SW 1271 (cell line): ENCODE data around the gene TUBGCP5.

Experiments
- DNase-seq, 2 experiments: peaks; one replicate each; lab custom pipeline; 2025; lab: John Stamatoyannopoulos, UW

TUBGCP5 gene

DNA sequence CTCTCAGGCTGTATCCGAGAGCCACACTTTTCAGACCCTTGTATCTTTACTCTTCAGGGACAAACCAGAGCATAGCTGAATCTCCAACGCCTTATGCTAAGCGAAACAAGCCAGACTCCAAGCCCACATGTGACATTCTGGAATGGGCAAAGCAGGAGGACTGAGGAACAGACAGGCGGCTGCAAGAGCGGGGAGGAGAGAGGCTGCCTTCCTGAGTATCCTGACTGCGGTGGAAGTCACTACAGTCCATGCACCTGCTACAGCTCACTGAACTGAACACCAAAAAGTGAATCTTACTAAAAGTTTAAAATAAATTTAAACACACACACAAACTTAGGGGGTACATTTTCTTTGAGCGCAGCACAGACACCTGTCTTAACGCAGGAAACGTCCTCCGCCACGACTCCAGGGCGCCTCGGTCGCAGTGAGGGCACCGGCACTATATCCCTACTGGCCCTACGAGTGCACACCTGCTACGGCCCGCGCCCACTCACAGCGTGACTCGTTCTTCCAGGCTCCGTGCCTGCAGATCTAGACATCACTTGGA, 60.6 kb downstream of the TUBGCP5 start:
- no peak for DNase-seq

DNA sequence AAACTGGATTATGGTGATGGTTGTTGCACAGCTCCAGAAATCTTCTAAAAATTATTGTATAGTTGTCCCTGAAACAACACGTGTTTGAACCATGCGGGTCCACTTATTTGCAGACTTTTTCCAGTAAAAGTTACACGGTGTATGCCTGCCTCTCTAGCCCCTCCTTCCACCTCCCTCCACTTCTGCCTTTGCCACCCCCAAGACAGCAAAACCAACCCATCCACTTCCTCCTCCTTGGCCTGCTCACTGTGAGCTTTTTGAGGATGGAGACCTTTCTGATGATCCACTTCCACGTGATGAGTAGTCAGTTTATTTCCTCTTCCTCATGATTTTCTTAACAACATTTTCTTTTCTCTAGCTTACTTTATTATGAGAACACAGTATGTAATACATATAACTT, 64.6 kb downstream of the TUBGCP5 start:
- DNase-seq, result no peak

DNA sequence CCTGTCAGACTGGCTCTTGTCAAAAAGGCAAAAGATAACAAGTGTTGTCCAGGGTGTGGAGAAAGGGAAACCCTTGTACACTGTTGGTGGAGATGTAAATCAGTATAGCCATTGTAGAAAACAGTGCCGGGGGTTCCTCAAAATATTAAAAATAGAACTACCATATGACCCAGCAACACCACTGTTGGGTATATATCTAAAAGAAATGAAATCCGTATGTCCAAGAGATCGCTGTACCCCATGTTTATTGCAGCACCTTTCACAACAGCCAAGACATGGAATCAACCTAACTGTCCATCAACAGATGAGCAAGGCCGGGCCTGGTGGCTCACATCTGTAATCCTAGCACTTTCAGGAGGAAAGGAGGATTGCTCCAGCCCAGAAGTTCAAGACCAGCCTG, 65.4 kb downstream of the TUBGCP5 start:
- no peak for DNase-seq

DNA sequence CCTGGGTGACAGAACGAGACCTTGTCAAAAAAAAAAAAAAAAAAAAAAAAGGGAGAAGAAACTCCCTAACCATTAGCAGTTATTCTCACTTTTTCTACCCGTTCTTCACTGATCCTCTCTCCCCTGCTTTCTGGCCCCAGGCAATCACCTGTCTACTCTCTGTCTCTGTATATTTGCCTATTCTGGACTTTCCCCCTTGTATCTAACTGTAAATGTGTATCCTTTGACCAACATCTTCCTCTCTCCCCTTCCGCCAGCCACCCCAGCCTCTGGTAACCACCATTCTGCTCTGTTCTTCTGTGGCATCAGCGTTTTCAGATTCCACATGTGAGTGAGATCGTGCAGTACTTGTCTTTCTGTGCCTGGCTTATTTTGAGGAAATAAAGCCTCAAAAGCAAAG, 66.1 kb downstream of the TUBGCP5 start:
- DNase-seq, result no peak

DNA sequence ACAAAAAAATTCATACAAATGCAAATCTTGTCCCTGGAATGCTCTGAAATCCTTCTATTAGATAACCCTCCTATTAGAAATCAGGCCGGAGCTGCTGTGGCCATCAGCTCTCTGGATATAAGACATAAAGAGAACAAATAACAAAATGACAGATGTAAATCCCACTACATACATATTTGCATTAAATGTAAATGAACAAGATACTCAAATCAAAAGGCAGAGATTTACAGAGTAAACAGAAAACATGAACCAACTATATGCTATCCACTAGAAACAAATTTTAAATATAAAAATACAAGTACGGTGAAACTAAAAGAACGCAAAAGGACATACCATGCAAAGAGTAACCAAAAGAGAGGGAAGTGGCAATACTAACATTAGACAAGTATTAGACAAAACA, 69.9 kb downstream of the TUBGCP5 start:
- DNase-seq, result no peak

DNA sequence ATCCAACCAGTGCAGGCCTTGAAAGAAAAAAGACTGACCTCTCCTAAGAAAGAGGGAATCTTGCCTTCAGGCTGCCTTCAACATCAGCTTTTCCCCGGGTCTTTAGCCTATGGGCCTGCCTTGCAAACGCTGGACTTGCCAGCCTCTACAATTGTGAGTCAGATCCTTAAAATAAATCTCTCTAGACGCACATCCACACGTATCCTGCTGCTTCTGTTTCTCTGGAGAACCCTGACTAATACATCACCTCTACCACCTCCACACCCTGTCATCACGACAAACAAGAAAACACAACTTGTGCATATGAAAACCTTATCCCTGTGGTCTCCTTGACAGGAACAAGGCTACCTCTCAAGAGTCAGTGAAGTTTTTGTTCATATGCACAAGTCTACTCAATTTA, 71.0 kb downstream of the TUBGCP5 start:
- DNase-seq, result peak in 1 of 2 experiments; percentile 64

DNA sequence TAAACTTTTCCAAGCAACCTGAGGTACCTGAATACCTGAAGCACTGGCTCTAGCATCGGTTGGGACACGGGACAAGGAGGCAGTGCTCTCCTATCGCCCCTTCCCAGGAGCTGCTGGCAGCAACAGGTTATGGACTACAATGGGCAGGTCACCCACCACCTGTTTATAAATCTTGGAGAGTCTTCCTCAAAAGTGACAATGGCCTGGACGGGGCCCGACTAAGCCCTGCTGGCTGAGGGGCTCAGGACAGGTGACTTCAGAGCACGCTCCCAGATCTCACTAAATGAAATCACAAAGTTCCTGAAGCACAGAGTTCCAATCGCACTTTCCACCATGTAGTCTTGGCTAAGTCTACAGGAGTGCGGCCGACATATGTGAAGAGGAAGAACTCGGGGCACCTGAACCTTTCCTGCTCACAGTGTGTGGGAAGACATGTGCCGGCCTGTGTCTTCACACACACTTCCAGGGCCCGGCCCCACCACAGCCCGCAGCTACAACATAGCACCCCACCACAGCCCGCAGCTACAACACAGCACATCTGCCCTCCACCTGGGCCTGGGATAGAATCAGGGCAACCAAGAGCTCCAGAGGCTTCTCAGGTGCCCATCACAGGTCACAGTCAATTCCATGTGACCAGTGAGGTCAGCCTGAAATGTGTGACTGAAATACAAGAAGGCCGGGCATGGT, 72.1 kb downstream of the TUBGCP5 start:
- DNase-seq, result no peak

DNA sequence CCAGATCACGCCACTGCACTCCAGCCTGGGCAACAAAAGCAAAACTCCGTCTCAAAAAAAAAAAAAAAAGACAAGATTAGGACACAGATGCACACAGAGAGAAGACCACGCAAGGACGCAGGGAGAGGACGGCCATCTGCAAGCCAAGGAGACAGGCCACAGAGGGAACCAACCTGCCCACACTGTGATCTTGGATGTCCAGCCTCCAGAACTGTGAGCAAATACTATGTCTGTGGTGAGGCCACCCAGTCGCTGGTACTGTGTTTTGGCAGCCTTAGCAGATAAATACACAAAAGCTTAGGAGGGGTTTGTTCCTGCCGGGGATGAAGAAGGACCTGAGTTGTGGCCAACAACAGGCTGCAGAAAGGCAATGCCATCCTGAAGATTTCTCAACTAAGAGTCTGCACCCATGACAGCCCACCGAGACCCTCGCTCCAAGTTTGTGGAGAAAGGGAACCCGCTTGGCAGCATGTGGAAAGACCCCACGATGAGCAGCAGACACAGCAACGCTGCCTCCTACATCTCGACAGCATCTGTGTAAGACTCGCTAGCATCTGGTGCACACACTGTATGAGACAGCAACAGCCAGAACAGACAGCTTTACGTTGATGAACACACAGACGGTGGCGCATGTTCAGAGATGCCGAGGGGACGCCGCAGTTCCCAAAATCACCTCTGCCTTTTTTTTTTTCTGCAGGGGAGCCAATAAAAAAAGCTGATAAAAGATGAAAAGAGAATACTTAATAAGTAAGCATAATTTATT, 72.9 kb downstream of the TUBGCP5 start:
- DNase-seq, result no peak

DNA sequence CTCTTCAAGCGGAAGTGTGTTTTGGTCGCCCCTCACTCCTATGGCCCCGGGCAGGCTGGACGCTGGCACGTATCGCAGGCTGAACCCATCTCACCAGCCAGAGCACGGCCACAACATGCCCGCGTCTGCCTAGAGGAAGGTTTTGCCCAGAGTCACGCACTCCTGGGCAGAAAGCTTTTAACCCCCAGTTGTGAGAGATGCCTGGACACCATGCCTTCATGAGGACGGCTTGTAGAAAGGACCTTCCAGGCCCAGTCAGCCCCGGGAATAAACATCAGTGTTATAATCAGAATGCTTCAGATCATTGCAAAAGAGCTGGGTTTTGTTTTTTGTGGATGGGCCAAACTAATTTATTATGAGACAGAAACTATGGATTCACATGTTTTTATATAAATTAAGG, 75.7 kb downstream of the TUBGCP5 start:
- no peak for DNase-seq

DNA sequence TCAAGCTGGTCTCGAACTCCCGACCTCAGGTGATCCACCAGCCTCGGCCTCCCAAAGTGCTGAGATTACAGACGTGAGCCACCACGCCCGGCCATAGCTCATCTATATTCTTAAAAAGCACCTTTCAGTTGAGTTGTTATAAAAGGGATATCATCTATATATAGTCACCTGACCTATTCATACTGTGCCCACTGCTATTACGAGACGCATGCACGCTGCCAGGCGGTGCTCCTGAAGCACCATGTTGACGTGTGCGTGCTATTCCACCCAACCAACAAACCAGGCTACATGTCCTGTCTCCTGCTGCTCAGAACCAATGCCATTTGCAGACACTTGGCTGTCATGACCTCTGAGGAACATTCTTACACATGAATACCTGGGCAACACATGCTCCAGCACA, 76.8 kb downstream of the TUBGCP5 start:
- no peak for DNase-seq

DNA sequence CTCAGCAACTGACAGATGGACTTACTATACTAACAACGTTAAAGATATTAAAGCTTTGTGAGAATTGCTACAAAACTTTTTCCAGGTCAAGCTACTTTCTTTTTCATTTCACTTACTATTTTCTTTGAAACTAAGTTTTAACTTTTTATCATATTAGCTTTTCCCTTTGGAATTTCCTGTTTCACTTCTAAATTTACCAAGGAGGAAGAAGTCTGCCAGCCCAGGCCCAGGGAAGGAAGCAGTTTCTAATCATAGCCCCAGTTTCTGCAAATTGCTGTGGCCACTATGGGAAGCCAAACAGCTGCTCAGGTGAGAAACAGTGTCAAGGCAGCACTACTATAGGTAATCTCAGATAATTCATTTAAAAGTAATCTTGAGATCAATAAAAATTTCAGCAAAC, 77.6 kb downstream of the TUBGCP5 start:
- DNase-seq, result no peak

DNA sequence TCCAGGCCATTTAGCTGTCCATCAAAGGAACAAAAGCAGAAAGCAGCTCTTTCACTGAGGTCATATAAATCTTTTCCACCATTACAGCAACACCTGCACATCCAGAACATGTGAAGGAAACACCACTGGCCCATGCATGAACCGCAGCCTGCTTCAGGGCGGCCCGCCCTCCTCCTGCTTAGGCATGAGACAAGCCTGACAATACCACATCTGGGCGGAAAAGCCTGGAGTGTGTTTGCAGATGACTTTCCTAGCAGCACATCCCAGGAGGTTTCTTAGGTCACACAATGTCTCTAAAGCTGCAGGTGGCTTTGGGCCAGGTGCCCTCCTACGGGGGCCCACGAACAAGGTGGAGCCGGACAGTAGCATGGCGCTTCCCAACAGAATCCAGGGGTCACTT, 78.8 kb downstream of the TUBGCP5 start:
- no peak for DNase-seq

DNA sequence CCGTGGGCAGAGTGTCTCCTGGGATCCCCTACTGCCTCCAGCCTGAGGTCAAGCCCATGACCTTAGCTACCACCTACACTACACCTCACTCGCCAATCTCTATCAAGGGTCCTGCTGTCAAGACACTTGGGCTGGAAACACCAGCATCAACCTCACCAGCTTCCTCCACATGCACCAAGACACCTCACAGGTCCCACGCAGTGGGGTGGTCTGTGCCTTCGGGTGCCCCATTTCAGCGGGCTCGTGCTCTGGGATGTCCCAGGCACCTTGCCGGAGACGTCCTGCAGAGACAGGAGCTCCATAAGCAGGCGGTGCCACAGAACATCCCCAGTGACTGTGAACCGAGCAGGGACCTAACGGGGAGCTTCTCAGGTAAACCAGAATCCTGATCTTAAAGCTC, 79.2 kb downstream of the TUBGCP5 start:
- no peak for DNase-seq

DNA sequence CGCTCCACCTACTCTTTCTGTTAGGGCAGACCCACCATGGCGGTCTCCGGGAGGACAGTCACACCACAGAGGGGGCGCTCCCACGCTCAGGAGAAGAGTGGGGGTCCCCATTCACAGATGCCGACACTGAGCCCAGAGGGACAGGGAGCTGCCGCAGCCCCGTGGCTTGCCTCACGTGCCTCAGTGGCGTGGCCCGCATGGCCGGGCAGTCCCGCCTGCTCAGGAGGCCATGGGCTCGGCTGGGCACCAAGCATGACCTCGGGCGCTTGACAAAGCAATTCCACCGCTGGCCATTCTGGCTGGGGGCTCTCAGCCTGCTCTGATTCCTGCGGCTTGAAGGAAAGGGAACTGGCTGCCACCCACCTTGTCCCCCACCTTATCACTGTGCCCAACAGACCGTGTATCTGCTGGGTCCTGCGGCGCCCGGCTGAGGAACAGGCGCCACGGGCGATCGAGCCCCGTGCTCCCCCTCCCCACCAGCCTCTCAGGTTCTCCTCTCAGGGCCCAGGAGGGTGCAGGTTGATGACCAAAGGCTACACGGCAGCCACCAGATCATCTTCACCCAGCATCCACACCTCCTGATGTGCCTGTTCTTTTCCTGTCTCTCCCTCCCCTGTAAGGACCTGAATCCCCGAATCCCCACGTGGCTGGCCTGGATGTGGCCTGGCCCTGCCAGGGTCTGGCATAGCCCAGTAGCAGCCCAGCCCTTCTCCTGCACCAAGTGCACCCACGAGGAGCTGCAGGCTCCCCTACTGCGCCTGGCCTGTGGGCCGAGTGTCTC, 79.9 kb downstream of the TUBGCP5 start:
- DNase-seq, result no peak

DNA sequence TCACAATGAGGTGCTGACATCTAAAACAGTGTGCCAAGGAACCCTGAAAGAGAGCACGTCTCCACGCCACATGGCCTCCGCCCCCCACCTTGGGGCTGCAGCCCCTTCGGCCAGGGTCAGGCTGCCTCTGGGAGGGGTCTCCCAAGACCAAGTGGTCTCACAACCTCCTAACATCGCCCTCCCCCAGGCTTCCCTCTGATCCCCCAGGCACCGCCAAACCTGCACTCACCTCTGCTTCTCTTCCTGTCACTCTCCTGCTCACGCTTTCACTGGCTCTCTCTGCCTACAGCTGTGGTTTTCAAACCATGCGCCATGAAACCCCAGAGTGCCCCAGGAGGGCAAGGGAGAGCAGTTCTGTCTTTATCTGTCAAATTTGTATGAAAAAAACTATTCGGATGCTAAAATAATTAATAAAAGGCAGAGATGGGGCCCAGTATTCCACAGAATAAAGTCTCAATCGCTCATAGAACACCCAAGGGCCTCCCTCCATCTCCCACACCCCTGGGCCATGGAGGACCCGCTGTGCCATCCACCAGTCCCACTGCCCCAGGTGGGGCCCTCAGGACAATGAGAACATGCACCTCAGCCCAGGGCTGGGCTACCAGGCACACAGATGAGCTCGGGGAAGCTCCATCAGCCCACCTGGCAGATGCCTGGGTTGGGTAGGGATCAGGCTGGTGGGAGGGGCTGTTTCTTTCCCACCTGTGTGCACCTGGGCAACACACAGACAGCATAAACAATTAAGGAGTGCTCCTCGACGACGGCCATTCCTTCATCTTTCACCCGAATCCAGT, 80.7 kb downstream of the TUBGCP5 start:
- DNase-seq, result no peak

DNA sequence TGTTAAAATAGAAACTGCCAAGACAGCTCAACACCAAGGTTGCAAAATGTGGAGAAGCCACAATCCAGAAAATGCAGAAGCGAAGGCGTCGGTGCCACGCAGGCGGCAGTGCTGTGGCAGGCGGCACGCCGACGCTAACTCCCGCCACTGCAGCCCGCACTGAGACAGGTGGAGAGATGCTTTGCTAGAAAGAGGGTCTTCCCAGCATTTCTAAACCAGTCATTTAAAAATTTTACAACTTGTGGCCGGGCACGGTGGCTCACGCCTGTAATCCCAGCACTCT, 82.5 kb downstream of the TUBGCP5 start:
- DNase-seq, result no peak

DNA sequence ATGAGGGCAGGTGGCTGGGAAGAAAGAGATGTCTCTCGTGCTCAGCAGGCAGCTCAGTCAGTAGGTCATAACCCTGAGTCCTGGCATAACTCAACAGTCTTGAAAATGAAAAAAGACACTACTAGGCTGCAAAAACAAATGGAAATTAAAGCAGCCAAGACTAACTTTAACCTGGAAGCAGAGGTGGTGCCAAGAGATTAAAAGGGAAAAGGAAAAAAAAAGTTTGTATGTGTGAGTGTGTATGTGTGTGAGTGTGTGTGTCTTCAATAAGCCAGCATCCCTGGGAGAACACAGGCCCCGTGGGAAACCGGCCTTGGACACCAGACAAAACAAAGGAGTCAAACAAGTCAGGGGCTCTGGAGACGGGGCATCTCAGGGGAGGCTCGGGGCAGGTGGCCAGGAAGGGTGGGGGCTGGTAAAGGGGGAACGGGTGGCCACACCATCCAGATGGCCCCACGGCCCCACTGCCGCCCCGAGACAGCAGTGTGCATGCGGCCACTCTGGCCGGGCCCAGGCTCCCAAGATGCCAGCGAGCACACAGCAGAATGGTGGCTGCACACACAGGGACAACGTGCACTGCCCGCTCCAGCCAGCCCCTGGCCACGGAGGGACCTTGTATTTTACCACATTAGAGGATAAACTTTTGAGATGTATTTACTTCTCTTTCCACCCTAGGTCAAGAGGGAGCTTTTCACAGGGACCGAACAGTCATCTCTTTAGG, 83.0 kb downstream of the TUBGCP5 start:
- no peak for DNase-seq

DNA sequence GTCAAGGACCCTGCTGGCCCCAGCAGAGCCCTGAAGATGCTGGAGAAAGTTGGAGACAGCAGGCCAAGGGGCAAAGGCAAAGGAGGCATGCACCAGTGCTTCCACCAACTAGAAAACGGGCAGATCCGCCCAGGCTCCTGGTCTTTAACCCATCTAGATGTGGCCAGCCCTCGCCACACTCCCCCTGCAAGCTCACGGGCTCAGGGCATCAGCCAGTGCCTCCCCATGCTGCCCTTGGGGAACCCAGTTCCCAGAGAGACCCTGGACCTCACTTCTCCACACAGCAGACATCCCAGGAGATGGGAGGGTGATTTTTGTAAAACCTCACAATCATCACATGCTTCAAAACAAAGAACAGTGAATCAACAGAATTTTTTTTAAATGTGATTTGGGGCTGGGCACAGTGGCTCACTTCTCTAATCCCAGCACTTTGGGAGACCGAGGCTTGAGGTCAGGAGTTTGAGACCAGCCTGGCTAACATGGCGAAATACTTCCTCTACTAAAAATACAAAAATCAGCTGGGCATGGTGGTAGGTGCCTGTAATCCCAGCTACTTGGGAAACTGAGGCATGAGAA, 83.7 kb downstream of the TUBGCP5 start:
- DNase-seq, result no peak

DNA sequence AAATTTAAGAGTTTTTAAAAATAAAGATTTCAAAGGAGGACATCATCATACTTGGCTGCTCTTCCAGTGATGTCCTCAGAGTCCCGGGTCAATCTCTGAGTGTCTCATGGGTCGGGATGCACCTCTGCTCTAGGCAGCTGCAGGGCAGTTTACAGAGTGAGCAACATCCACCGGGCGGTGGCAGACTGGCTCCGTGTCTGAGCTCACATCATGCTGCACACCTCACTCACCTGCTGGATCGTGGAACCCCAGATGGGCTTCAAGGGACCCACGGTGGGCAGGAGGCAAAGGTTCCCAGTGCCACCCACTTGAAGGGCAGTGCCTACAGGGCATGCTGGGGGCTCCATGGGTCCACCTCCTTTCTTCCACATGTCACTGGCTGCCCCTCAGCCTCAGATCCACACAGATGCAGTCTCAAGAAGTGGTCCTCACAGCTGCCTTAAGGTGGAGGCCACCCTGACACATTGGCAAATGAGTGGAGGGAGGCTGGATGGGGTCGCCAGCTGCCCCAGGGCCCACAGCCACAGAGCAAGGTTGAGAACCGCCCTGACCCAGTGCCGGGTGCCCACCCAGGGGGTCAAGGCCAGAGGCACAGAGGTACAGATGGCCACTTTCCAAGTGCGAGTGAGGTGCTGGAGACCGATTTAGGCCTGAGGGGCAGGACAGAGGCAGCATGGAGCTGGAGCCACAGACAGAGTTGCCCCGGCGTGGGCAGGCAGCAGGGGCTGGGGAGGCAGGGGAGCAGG, 84.4 kb downstream of the TUBGCP5 start:
- no peak for DNase-seq

DNA sequence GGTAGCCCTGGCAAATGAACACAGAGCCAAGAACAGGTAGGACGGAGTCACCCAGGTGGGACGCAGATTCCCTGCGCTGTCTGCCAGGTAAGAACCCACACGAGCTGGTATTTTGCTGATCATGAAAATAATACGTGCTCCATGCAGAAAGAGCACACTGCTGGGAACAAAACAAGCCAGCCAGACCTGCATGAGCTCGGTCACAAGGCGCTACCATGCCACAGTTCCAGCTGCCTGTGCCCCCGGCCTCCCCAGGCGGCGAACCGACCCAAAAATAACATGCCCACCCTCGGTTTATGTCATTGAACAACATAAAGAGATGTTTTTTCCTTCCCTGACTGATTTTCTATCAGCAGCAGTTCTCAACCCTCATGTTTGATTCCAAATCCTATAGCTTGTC, 85.0 kb downstream of the TUBGCP5 start:
- DNase-seq, result no peak
